ENCODE results near the gene ADK.

ADK gene

DNA sequence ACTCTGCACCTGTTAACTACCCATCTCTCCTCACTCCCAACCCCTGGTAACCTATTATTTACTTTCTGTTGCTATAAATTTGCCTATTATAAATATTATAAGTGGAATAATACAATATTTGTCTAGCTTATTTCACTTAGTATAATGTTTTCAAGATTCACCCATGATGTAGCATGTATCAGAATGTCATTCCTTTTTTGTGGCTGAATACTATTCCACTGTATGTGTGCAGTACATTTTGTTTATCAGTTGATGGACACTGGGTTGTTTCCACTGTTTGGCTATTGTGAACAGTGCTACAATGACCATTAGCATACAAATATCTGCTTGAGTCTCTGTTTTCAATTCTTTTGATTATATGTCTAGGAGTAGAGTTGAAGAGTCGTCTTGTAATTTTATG lies 582.6 kb downstream of the ADK start:
- DNase-seq (ENCODE audit: low spot score) = no peak
- H3K27ac ChIP-seq = no peak overlapping the region
- H3K4me3 ChIP-seq = no peak overlapping the region
- TF ChIP-seq, protein P1, sequence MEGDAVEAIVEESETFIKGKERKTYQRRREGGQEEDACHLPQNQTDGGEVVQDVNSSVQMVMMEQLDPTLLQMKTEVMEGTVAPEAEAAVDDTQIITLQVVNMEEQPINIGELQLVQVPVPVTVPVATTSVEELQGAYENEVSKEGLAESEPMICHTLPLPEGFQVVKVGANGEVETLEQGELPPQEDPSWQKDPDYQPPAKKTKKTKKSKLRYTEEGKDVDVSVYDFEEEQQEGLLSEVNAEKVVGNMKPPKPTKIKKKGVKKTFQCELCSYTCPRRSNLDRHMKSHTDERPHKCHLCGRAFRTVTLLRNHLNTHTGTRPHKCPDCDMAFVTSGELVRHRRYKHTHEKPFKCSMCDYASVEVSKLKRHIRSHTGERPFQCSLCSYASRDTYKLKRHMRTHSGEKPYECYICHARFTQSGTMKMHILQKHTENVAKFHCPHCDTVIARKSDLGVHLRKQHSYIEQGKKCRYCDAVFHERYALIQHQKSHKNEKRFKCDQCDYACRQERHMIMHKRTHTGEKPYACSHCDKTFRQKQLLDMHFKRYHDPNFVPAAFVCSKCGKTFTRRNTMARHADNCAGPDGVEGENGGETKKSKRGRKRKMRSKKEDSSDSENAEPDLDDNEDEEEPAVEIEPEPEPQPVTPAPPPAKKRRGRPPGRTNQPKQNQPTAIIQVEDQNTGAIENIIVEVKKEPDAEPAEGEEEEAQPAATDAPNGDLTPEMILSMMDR (IDR thresholded peaks at IDR 0.05) = no peak

GRCh38 chr10:74736029-74736428 lies 585.0 kb downstream of the ADK start:
- Histone ChIP-seq H3K4me3 (no peak overlapping the region), H3K27ac (no peak overlapping the region)
- TF ChIP-seq, protein P1 (IDR thresholded peaks at IDR 0.05) = no peak
- DNase-seq (ENCODE audit: low spot score) = no peak

- no peak for DNase-seq (ENCODE audit: low spot score)
- no peak overlapping the region for H3K27ac ChIP-seq
- TF ChIP-seq, protein P1 (IDR thresholded peaks at IDR 0.05) = no peak
- H3K4me3 ChIP-seq = no peak overlapping the region
Measured at GRCh38 chr10:74738052-74738451, 587.0 kb downstream of the ADK start.

GRCh38 chr10:74738542-74738941 lies 587.5 kb downstream of the ADK start:
- H3K27ac ChIP-seq = no peak overlapping the region
- TF ChIP-seq, protein P1 (IDR thresholded peaks at IDR 0.05) = no peak
- no peak for DNase-seq (ENCODE audit: low spot score)
- H3K4me3 ChIP-seq = no peak overlapping the region

GRCh38 chr10:74738985-74739567 lies 588.1 kb downstream of the ADK start:
- Histone ChIP-seq H3K27ac (no peak overlapping the region), H3K4me3 (no peak overlapping the region)
- TF ChIP-seq, protein P1 (IDR thresholded peaks at IDR 0.05) = no peak
- DNase-seq (ENCODE audit: low spot score) = no peak

GRCh38 chr10:74743401-74743800 lies 592.4 kb downstream of the ADK start:
- TF ChIP-seq, protein P1 (IDR thresholded peaks at IDR 0.05) = no peak
- DNase-seq (ENCODE audit: low spot score) = no peak
- no peak overlapping the region for H3K27ac ChIP-seq
- H3K4me3 ChIP-seq = no peak overlapping the region

DNA sequence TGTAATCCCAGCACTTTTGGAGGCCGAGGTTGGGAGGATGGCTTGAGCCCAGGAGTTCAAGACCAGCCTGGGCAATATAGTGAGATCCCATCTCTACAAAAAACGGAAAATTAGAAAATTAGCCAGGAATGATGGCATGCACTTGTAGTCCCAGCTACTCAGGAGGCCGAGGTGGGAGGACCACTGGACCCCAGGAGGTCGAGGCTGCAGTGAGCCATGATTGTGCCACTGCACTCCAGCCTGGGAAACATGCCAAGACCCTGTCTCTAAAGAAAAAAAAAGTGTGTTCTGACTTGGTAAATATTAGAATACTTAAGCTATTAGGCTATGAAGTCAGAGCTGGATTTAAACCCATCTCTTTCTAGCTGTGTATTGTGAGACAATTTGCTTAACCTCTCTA lies 594.4 kb downstream of the ADK start:
- DNase-seq (ENCODE audit: low spot score) = no peak
- H3K4me3 ChIP-seq = no peak overlapping the region
- TF ChIP-seq, protein P1 (IDR thresholded peaks at IDR 0.05) = no peak
- H3K27ac ChIP-seq = no peak overlapping the region

All from coronary artery (tissue), 2 donors.